ENCODE data around the gene PCGF1.
A peak's percentile ranks its signal among the peaks of the same experiment; 100 is the strongest.

Gene PCGF1

DNA sequence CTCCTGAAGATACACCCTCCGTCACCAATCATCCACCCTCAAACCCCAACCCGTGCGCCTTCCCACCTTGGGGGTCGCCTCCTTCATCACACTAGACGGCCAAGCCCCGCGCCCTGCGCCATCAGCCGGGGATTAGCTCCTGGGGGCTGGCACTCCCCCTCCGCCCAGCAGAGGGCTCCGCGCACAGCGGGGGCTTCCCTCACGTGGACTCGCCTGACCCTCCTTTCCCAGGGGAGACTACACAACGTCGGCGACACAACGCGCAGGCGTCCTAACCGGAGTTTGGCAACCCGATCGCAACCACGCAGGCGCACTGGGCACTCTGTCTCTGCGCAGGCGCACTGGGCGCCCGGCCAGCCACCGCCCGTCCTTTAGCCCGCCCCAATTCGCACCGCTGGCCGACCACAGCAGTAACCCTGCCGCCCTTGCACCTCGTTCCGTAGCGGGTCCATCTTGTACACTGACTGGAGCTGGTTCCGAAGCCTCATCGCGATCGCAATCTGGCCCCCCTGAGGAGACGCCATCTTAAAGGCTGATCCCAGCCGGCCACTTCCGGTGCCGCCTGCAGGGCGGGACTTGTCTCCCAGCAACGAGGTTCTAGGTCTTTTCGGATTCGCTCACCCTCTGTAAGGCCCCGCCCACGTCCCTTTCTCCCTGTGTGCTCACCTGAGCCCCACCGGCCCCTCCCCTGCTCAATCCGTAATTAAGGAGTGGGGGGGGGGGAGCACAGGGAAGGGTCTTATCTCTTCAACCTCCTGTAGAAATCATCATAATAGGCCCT is at the start of gene PCGF1:
PCGF1 (minus strand) TSS at position 551 of the 781 bp plus-strand sequence; CDS start at position 524, 27 bp downstream.
- peak; percentile 62 to 99 (median 94) for DNase-seq

DNA sequence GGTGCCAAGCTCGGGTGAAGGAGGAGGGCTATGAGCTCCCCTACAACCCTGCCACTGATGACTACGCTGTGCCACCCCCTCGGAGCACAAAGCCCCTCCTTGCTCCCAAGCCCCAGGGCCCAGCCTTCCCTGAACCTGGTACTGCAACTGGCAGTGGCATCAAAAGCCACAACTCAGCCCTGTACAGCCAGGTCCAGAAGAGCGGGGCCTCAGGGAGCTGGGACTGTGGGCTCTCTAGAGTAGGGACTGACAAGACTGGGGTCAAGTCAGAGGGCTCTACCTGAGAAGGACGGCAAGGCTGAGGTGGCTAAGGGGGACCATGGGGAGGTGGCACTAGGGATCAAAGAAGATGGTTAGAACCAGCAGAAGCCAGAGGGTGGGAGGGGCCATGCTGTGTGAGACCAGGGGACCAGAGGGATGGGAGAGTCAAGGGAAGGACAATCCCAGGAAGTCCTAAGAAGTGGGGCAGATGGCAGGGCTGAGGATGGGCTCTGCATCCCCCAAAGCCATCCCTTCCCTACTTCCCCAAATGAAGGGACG is 49.4 kb upstream of the PCGF1 start:
- no peak for DNase-seq

DNA sequence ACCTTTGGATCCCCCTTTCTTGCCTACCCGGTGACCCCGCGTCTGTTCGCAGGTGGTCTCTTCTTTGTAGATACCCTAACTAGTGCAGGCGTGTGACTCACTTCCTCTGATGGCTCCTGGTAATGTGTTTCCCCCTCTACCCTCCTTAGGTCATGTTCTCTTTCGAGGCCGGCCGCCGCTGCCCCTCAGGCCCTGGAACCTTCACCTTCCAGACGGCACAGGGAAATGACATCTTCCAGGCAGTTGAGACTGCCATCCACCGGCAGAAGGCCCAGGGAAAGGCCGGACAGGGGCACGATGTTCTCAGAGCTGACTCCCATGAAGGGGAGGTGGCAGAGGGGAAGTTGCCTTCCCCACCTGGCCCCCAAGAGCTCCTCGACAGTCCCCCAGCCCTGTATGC is 48.7 kb upstream of the PCGF1 start:
- DNase-seq: no peak

DNA sequence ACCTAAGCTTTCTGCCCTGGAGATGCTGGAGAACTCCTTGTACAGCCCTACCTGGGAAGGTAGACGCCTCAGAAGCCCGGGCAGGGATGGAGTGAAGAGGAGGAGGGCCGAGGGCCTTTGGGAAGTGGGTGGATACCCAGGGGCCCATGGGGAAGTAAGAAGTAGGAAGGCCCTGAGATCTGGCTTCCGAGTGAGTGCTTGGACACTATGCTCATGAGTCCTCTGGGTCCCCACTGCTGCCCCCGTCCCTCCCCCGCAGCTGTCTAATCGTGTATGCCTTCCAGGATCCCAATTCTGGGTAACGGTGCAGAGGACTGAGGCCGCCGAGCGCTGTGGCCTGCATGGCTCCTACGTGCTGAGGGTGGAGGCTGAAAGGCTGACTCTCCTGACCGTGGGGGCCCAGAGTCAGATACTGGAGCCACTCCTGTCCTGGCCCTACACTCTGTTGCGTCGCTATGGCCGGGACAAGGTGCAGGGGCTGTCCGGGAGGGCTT is 48.2 kb upstream of the PCGF1 start:
- DNase-seq: peak in 2 of 14 donors; percentile 20 to 30

DNA sequence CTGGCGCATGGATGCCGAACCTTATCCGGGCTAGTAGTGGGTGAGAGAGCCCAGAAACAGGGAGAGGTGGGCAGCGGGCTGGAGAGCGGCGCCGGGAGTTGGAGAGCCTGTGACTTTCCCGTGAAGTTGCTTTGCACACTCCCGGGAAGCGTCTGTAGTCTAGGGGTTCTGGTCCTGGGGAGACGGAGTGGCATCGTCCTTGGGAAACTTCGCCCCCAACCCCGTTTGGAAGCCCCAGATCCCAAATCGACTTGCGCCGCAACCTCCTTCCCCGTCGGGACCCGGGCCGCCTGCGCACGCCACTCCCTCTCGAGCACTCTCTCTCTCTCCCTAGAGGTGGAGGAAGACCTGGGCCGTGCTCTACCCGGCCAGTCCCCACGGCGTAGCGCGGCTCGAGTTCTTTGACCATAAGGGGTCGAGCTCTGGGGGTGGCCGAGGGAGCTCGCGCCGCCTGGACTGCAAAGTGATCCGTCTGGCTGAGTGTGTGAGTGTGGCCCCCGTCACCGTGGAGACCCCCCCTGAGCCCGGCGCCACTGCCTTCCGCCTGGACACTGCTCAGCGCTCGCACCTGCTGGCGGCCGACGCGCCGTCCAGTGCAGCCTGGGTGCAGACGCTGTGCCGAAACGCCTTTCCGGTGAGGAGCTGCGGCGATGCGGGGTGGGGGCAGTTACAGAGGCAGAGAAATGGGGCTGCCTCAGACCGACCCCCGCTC is 47.5 kb upstream of the PCGF1 start:
- DNase-seq: peak in 2 of 14 donors; percentile 51 to 55

DNA sequence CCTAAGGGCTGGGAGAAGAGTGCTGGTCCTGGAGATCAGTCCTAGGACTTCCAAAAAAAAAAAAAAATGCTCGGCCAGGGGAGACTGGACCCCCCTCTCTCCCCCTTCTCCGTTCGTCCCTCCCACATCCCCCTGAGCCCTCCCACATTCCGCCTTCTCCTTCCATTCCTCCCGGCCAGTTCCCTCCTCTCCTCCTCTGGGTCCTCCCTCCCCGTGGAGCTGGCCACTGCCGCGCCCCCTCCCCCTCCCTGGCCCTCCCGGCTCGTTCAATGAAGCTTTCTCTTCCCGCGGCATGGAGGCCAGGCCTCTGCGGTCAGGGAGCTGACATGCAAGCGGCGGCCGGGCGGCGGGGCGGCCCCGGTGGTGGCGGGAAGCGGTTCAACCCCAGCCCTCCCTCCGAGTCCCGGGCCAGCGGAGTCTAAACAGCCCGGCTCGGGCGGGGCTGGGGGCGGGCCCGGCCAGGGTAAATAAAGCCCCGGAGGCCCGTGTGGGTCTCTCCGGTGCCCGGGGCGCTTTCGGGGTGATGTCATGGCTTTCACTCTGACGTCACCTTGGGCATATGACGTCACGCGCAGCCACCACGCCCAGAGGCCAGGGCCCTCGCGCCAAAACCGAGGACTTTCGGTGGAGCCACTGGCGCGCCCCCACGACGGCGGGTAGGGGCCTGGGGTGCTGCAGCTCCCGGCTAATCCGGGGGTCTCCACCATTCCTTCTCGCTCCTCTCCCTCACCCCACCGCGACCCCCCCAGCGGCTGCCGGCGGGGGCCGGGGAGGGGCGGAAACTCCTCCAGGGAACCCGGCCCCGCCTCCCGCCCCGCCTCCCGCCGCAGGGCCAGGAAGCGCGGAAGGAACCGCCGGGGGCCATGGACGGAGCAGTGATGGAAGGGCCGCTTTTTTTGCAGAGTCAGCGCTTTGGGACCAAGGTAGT is 46.7 kb upstream of the PCGF1 start, which contains the start of the genes DOK1 and LOXL3:
DOK1 (plus strand) TSS at position 829 of the 928 bp plus-strand sequence; CDS start at position 864, 35 bp downstream.
LOXL3 (minus strand) TSS at position 51 of the 928 bp plus-strand sequence. CDS start 1,308 bp downstream, outside the sequence.
- peak in 11 of 14 donors; percentile 44 to 79 (median 69) for DNase-seq

DNA sequence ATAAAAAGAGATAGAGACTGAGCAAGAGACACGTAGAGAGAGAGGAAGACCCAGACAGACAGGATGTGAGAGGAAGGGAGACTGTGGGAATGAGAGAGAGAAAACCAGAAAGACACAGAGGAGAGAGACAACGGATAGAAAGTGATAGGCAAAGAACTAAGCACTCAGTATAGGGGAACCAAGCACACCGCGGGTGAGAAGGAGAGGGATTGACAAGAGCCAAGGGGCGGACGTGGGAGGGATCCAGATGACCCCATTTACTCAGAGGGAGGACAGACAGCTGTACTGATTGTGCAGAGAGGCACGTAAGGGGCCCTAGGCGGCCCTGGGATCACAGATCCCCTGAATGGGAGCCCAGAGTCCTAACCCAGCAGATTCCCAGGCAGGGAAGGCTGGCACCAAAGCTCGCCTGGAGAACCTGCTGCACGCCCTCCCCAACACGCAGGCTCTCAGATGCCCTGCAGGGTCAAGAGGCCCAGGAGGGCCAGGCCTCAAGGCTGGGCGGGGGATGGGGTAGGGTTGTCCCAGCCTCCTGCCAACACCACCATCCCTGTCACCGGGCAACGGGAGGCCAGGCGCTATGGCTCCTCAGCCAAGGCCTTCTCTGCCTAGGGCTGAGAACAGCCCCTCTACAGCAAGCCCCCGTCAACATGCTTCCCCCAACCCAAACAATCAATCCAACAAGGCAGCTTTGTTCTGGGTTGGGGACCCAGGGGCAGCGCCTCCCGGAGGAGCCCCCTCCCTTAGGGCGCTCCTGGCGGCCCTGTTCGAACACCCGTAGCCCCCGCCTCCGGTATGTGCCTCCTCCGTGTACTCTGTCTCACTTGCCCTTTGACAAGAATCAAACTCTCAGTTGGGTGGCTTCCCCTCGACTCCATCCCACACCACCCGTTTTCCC is 45.7 kb upstream of the PCGF1 start:
- DNase-seq: peak in 4 of 14 donors; percentile 34 to 45 (median 42)

DNA sequence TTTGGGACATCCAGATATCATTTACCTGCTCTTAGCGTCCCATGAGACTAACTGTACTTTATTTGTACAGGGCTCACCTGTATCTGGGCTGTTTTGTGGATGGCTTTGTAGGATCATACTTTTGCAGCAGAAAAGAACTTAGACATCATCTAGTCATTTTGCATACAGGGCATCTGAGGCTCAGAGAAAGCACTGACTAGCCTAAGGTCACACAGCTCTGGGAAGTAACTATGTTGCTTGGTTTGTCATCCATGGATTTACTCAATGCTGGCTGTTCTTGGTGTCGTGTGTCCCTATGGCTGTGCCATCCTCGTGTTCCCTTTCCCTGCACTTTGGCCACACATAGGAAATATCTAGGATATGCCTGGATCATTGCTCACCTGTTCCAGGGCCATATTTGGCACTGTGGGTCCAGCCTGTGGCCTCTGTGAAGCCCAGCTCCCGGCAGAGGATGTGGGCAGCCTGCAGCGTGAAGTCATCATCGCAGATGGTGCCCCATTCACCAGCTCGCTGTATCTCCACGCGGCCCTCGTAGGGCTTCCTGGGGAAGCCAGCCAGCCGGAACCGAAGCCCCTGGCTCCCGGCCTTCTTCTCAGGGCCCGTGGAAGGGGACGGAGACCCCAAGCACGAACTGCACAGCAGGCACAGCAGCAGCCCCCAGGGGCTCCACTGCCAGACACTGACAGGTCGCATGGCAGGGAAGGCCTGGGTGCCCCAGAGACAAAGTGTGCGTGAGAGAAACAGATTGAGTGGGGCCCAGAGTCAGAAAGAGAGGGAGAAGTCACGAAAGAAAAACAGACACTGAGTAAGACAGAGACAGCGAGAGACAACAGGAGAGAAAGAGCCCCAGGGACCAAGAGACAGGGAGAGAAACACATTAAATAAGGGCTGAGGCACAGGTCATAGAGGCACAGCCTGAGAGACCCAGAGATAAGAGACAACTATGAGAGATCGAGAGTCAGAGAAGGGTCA is 44.7 kb upstream of the PCGF1 start:
- DNase-seq: no peak

DNA sequence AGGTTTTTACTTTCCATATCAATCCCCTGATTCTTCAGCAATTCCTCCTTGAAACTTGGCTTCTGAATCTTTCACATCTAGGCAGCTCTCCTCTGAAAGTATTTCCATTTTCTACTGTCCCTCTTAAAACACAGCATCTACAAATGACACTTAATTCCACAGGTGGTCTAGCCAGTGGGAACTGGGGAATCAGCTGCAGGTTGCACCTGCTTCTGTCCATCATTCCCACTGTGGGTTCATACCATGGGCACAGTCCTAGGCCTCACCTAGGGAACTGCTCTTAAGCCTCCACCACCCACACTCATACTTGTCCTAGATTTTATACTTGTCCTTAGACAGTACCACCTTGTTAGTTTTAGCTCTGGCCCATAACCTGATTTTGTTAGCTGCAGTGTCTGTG is 44.0 kb upstream of the PCGF1 start:
- no peak for DNase-seq

DNA sequence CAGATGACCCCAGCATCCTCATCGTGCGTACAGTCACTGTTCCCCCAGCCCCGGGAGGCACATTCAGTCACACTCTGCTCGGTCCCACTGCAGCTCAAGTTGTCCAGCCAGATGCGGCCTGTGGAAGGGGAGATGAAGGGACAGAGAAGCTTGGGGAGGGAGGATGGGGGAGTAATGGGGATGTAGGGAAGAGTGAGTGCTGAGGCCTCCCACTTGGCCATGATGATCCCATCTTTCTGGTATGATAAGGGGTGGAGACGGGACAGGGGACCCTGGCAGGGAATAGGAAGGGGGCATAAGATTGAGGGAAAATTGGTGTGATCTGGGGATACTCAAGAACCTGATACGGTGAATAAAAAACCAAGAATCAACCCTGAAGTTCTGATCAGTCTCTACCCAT is 42.7 kb upstream of the PCGF1 start:
- no peak for DNase-seq

DNA sequence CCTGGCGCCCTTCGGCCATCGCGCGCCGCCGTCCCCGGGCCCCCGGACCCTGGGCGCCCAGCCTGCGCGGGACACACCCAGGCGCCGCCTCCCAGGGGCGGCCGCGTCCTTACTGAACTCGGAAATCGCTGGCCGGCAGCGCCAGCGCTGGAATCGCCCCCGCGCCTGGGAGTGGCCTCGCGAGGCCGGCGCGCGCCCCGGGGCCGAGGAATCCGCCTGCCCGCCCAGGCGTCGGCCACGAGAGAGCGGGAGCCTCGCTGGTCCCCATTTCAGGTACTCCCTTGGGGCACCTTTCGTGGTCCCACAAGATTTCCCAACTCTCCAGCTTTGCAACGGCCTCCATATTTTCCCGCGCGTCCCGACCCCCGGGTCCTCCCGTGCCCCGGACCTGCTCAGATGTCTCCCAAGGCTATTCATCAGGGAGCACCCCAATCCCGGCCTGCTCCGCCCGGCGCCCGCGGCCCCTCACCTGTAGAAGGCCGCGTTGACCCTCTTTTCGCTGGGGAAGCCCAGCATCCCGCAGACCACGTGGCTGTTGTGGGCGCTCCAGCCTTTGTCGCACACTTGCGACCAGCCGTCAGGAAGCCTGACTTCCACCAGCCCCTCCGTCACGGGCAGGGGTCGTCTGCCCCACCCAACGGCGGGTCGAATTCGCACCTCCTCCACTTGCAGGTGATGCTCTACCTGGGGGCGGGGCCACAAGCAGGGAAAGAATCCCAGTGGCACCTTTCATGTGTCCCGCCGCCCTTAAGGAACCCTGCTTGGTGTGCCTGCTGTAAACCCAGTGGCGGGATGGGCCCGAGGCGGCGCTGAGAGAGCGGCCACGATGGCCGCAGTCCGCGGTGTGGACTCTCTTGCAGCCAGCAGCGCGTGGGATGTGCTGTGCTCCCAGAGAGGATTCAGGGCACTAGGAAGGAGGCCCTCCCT is 41.7 kb upstream of the PCGF1 start:
- DNase-seq: peak in 1 of 14 donors; percentile 22

DNA sequence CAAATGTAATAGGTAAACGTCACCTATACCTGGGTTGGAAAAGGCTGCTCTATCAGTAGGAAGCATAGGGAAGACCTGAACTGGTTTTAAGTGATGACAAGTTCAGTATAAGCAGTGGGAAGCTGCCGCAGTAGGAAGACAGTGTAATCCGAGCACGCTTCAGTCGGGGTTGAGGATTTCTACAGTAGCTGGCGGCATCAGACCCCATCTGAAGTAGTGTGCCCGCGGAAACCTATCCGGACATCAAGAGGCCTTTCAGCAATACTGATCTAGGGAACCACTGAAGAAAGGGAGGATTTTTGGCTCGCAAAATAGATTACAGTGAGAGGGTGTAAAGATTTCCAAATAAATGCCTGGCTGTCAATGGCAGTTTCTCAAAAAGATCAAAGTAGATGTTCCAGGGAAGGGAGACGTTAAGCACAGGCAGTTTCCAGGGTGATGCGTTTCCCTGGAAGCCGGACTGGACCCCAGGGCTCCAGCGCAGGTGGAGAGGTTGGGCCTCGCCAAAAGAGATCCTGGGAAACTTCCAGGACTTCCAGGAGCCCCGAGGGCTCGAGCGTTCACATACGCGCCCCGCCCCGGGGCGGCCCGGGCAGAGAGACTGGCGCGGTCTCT is 40.9 kb upstream of the PCGF1 start:
- no peak for DNase-seq

DNA sequence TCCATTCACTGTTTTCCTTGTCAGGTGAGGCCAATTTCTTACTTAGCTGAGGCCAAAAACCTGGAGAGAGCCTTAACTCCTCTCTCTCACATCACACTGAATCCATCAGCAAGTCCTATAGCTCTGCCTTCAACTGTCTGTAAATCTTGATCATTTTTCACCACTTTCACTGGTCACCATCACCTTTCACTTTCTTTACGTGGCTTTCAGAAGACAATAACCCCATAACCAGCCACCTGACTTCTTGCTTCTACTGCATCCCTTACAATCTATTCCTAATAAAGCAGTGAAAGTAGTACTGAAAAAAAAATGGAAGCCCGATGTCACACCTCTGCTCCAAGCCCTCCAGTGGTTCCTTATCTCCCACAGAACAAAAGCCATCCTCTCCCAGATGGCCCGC is 38.5 kb upstream of the PCGF1 start:
- no peak for DNase-seq

DNA sequence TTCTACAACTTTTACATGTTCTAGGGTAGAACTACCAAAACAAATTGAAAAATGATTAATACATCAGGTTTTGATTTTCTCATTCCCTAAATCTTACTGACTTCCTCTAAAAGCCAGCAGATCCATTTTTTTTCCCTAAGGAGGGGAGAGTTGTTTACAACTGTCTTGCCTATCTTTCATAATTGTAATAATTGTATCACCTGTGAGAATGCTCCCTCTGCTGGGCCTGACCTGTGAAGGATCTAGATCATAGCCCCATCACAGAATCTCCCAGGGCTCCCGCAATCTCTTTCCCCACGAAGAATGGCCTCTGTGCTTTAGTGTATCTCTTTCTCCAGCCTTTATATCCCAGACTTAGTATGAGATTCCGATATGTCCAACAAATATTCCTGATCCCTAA is 37.1 kb upstream of the PCGF1 start:
- DNase-seq: no peak

DNA sequence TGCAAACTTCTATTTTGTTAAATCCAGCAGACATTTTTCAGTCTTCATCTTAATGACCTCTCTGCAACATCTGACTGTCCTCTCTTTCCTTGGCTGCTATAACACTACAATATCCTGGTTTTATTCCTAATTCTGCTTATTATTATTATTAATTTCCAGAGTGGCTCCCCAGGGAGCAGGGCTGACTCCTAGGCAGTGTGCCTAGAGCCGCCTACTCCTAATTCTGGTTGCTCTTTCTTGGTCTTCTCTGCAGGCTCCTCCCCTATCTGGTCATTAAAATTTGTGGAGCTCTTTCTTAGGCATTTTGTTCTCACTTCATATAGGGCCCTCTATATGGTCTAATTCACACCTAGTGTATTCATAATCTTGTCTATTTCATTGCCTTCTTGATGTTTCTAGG is 35.5 kb upstream of the PCGF1 start:
- no peak for DNase-seq

DNA sequence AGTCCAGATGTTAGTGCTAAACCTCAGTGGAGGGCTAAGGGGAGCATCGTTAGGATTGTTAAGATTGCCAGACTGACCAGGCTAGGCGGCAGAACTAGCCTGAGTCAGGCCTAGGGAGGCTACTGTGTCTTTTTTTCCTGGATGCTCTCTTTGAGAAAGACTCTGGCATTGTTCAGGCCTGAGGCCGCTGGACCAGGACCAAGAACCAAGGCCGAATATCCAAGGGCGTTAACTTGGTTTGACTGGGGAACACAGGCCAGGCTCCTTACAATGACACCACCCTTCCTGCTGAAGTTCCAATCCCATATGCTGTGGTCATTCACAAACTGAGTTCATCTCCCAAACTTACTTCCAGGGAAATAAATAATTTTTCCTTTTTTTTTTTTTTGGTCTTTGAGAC is 32.8 kb upstream of the PCGF1 start:
- DNase-seq: no peak

DNA sequence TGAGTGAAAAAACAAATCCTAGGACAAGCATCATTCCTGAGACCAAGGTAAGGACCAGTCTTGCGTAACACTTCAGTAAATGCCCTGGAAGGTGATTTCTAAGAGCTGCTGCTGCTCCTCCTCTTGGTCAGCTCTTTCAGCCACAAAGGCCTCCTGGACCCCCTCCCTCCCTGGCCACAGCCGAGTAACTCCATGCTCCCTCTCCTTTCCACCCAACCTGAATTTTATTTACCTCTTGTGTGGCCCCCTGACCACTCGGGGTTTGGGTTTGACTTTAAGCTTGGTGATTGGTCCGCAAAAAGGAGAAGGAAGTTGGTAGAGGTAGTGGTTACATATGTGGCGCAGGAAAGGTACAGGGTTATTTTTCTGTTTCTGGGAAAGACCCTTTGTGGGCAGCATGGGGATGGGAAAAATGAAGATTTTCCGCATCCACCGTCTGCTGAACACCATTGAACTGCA is 31.4 kb upstream of the PCGF1 start:
- DNase-seq: no peak

DNA sequence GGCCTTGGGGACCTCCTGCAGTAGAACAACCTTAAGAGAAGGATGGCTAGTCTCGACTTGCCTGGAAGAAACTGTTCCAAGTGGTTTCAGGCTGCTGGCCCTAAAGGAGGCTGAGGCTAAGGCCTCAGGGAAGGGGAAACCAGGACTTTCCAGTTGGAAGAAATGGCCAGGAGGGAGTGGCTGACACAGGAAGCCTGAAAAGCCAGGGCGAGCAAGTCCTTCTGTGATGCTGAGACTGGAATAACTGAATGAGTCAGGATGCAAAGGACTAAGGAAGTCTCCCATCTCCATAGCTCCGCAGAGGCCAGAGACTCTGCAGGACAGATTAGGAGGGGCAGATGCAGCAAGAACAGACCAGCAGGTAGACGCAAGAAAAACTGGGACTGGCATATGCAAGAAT is 29.6 kb upstream of the PCGF1 start:
- DNase-seq: no peak

Data from C1 segment of cervical spinal cord (tissue), 14 donors.